ENCODE data around the gene GNAT3.

DNA sequence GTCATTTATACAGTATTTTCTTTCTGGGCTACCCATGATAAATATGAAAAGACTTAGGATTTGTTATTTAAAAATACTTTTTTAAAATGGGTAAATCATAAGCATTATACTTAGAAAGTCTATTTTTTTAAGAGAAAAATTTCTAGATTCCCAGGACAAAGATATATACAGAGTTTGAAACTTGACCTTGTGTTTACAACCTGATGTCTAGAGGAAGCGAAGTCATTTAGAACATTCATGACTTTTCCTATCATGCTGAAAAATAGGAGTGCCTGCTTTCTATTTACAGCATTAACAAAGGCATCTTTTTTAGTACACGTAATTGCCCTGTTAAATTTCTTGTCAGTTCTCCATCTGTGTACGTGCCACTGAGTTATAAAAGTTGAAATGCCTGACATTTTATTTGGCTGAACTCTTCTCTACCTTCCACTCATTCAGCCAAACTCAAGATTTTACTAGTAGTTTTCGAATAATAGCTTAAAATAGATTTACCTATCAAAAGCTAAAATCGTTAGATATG, 23.0 kb downstream of the GNAT3 start:
- TF ChIP-seq, protein P1, sequence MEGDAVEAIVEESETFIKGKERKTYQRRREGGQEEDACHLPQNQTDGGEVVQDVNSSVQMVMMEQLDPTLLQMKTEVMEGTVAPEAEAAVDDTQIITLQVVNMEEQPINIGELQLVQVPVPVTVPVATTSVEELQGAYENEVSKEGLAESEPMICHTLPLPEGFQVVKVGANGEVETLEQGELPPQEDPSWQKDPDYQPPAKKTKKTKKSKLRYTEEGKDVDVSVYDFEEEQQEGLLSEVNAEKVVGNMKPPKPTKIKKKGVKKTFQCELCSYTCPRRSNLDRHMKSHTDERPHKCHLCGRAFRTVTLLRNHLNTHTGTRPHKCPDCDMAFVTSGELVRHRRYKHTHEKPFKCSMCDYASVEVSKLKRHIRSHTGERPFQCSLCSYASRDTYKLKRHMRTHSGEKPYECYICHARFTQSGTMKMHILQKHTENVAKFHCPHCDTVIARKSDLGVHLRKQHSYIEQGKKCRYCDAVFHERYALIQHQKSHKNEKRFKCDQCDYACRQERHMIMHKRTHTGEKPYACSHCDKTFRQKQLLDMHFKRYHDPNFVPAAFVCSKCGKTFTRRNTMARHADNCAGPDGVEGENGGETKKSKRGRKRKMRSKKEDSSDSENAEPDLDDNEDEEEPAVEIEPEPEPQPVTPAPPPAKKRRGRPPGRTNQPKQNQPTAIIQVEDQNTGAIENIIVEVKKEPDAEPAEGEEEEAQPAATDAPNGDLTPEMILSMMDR (IDR thresholded peaks at IDR 0.05), result no peak
- TF ChIP-seq POLR2A (IDR thresholded peaks at IDR 0.05) (no peak), POLR2AphosphoS5 (IDR thresholded peaks at IDR 0.05) (no peak), EP300 (IDR thresholded peaks at IDR 0.05) (no peak)

All from sigmoid colon (tissue), 4 donors.